ENCODE data around the gene FPR2. TPM values are rescaled to one million over a fixed set of nuclear protein-coding genes. Genes with fewer than 3 reads are reported as not detected.

Gene FPR2
- total and polyA plus RNA-seq, 2 experiments from 2014 or later: not detected

GRCh38 chr19:51784922-51785690 is 24.1 kb downstream of the FPR2 start (continued):
- TF ChIP-seq, protein P1, sequence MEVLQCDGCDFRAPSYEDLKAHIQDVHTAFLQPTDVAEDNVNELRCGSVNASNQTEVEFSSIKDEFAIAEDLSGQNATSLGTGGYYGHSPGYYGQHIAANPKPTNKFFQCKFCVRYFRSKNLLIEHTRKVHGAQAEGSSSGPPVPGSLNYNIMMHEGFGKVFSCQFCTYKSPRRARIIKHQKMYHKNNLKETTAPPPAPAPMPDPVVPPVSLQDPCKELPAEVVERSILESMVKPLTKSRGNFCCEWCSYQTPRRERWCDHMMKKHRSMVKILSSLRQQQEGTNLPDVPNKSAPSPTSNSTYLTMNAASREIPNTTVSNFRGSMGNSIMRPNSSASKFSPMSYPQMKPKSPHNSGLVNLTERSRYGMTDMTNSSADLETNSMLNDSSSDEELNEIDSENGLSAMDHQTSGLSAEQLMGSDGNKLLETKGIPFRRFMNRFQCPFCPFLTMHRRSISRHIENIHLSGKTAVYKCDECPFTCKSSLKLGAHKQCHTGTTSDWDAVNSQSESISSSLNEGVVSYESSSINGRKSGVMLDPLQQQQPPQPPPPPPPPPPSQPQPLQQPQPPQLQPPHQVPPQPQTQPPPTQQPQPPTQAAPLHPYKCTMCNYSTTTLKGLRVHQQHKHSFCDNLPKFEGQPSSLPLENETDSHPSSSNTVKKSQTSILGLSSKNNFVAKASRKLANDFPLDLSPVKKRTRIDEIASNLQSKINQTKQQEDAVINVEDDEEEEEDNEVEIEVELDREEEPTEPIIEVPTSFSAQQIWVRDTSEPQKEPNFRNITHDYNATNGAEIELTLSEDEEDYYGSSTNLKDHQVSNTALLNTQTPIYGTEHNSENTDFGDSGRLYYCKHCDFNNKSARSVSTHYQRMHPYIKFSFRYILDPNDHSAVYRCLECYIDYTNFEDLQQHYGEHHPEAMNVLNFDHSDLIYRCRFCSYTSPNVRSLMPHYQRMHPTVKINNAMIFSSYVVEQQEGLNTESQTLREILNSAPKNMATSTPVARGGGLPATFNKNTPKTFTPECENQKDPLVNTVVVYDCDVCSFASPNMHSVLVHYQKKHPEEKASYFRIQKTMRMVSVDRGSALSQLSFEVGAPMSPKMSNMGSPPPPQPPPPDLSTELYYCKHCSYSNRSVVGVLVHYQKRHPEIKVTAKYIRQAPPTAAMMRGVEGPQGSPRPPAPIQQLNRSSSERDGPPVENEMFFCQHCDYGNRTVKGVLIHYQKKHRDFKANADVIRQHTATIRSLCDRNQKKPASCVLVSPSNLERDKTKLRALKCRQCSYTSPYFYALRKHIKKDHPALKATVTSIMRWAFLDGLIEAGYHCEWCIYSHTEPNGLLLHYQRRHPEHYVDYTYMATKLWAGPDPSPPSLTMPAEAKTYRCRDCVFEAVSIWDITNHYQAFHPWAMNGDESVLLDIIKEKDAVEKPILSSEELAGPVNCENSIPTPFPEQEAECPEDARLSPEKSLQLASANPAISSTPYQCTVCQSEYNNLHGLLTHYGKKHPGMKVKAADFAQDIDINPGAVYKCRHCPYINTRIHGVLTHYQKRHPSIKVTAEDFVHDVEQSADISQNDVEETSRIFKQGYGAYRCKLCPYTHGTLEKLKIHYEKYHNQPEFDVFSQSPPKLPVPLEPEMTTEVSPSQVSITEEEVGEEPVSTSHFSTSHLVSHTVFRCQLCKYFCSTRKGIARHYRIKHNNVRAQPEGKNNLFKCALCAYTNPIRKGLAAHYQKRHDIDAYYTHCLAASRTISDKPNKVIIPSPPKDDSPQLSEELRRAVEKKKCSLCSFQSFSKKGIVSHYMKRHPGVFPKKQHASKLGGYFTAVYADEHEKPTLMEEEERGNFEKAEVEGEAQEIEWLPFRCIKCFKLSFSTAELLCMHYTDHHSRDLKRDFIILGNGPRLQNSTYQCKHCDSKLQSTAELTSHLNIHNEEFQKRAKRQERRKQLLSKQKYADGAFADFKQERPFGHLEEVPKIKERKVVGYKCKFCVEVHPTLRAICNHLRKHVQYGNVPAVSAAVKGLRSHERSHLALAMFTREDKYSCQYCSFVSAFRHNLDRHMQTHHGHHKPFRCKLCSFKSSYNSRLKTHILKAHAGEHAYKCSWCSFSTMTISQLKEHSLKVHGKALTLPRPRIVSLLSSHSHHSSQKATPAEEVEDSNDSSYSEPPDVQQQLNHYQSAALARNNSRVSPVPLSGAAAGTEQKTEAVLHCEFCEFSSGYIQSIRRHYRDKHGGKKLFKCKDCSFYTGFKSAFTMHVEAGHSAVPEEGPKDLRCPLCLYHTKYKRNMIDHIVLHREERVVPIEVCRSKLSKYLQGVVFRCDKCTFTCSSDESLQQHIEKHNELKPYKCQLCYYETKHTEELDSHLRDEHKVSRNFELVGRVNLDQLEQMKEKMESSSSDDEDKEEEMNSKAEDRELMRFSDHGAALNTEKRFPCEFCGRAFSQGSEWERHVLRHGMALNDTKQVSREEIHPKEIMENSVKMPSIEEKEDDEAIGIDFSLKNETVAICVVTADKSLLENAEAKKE (CRISPR knock-in tag; IDR thresholded peaks at IDR 0.05): no peak
- TF ChIP-seq, protein P2, sequence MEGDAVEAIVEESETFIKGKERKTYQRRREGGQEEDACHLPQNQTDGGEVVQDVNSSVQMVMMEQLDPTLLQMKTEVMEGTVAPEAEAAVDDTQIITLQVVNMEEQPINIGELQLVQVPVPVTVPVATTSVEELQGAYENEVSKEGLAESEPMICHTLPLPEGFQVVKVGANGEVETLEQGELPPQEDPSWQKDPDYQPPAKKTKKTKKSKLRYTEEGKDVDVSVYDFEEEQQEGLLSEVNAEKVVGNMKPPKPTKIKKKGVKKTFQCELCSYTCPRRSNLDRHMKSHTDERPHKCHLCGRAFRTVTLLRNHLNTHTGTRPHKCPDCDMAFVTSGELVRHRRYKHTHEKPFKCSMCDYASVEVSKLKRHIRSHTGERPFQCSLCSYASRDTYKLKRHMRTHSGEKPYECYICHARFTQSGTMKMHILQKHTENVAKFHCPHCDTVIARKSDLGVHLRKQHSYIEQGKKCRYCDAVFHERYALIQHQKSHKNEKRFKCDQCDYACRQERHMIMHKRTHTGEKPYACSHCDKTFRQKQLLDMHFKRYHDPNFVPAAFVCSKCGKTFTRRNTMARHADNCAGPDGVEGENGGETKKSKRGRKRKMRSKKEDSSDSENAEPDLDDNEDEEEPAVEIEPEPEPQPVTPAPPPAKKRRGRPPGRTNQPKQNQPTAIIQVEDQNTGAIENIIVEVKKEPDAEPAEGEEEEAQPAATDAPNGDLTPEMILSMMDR (conservative IDR thresholded peaks at IDR 0.05; ENCODE audit: low read depth in 2 of 2): no peak

- Mint-ChIP-seq H3K4me3 (no peak overlapping the region), H3K36me3 (ENCODE audit: low read depth) (peaks cover 4% of the 10 kb centered on the region; the same call in 2 of the 3 replicates), H3K9me3 (peaks cover 37% of the 10 kb centered on the region), H3K27ac (no peak overlapping the region), H3K4me1 (no peaks in the 10 kb centered on the region), H3K27me3 (ENCODE audit: insufficient read depth, low read depth, poor library complexity) (no peaks in the 10 kb centered on the region)
- no peaks in the 10 kb centered on the region for H3K36me3 ChIP-seq (ENCODE audit: insufficient read depth)
- DNase-seq (ENCODE audit: low spot score) (no peak), ATAC-seq (no peak)
- H3K9me2 ChIP-seq (ENCODE audit: insufficient read depth): peaks cover 4% of the 10 kb centered on the region; the same call in 1 of the 2 replicates
- H4K20me1 ChIP-seq (replicated peaks; ENCODE audit: insufficient read depth): no peaks in the 10 kb centered on the region
- H3K27ac ChIP-seq (ENCODE audit: low read depth): no peak overlapping the region
- no peaks in the 10 kb centered on the region for H3K4me1 ChIP-seq (ENCODE audit: insufficient read depth)
- H3K4me3 ChIP-seq: no peak overlapping the region
- H3K4me2 ChIP-seq: no peak overlapping the region
- H3K27me3 ChIP-seq (ENCODE audit: insufficient read depth): no peaks in the 10 kb centered on the region
- H3K79me2 ChIP-seq (replicated peaks; ENCODE audit: insufficient read depth): no peaks in the 10 kb centered on the region
- no peaks in the 10 kb centered on the region for H3F3A ChIP-seq (replicated peaks; ENCODE audit: low read depth)
- no peak overlapping the region for H2AFZ ChIP-seq
- TF ChIP-seq, protein P1 (CRISPR knock-in tag; IDR thresholded peaks at IDR 0.05): no peak
Measured at GRCh38 chr19:51786646-51787494, 25.9 kb downstream of the FPR2 start.
